K562 (cell line): ENCODE data around the gene ZBTB49. TPM values are rescaled to one million over a fixed set of nuclear protein-coding genes. Genes with fewer than 3 reads are reported as not detected.

Experiments used
- ARNT ChIP-seq, 2 experiments: fragments of 450-650 bp; IDR thresholded peaks; 2 replicates each; pipeline ENCODE4 v1.6.1; 2016; ENCODE audit warnings: mild to moderate bottlenecking in 1 of 2
- EP400 ChIP-seq: fragments of 450-650 bp; IDR thresholded peaks from 2 replicates; pipeline ENCODE4 v1.6.1; 2017; ENCODE audit warnings: antibody characterized with exemption, mild to moderate bottlenecking, moderate library complexity
- ETV5 ChIP-seq: sonication (generic); formaldehyde crosslinking; IDR thresholded peaks from 2 replicates; pipeline ENCODE4 v1.4.0; 2020; ENCODE audit warnings: low read depth, mild to moderate bottlenecking, missing genetic modification reagents
- FOXM1 ChIP-seq, 2 experiments: fragments of 450-650 bp in 1 of 2; sonication (generic) in 1 of 2; formaldehyde crosslinking in 1 of 2; IDR thresholded peaks; 2 replicates each; pipeline versions ENCODE4 v1.6.1 to v1.9.0; 2017 to 2022; ENCODE audit warnings: low read depth in 2 of 2, mild to moderate bottlenecking in 2 of 2, missing genetic modification reagents in 1 of 2, moderate library complexity in 1 of 2
- GATA2 ChIP-seq: sonication (generic); formaldehyde crosslinking; IDR thresholded peaks from 2 replicates; pipeline ENCODE4 v1.4.0; 2020; ENCODE audit warnings: mild to moderate bottlenecking, missing genetic modification reagents
- MYNN ChIP-seq, 2 experiments: sonication (generic); formaldehyde crosslinking in 1 of 2; IDR thresholded peaks; 2 replicates each; pipeline versions ENCODE4 v1.5.0 to v1.6.1; 2016 to 2020; ENCODE audit warnings: antibody characterized with exemption in 1 of 2, missing genetic modification reagents in 1 of 2
- SMARCC2 ChIP-seq: fragments of 450-650 bp; IDR thresholded peaks from 2 replicates; pipeline ENCODE4 v1.6.1; 2017; ENCODE audit warnings: antibody characterized with exemption, moderate library complexity, mild to moderate bottlenecking, low read depth
- SNIP1 ChIP-seq: fragments of 450-650 bp; IDR thresholded peaks from 2 replicates; pipeline ENCODE4 v1.7.1; 2017; ENCODE audit warnings: low read depth, mild to moderate bottlenecking
- SRF ChIP-seq, 2 experiments: fragments of 250-450, 450-650 bp in 1 of 2; sonication (Bioruptor Pico) in 1 of 2; sonication (generic) in 1 of 2; formaldehyde crosslinking; IDR thresholded peaks; 2 replicates each; pipeline versions ENCODE4 v1.5.0 to v1.5.1; 2020 to 2022; ENCODE audit warnings: mild to moderate bottlenecking in 1 of 2, missing genetic modification reagents in 1 of 2
- STAG1 ChIP-seq: sonication (generic); formaldehyde crosslinking; IDR thresholded peaks from 2 replicates; pipeline ENCODE4 v1.5.0; 2020; ENCODE audit warnings: missing genetic modification reagents, borderline replicate concordance
- TEAD1 ChIP-seq, 2 experiments: fragments of 450-650 bp in 1 of 2; sonication (generic) in 1 of 2; formaldehyde crosslinking; IDR thresholded peaks; 2 replicates each; pipeline versions ENCODE4 v1.4.0 to v1.8.0; 2020 to 2022; ENCODE audit warnings: mild to moderate bottlenecking in 2 of 2, missing genetic modification reagents in 1 of 2
- ZC3H11A ChIP-seq: IDR thresholded peaks from 2 replicates; pipeline ENCODE4 v1.6.1; 2012; ENCODE audit warnings: low read depth, low read length, improper control_type of control experiment
- ZNF282 ChIP-seq: sonication (generic); formaldehyde crosslinking; IDR thresholded peaks from 2 replicates; pipeline ENCODE4 v1.8.1; 2023; ENCODE audit warnings: missing genetic modification reagents
- polyA plus RNA-seq, 8 experiments: library from polyadenylated mRNA; depleted of rRNA in 4 of 8; stranded (reverse) in 5 of 8; unstranded in 3 of 8; fragments of >200 nt; fragmentation: Nextera tagmentation in 2 of 8; fragmentation: Illumina TruSeq in 1 of 8; extraction: Ambion mirVana in 2 of 8; extraction: Trizol in 1 of 8; gene quantifications; 2 replicates each; pipeline versions ENCODE4 v1.2.1 to v1.2.3, GENCODE V29; 2011 to 2014; ENCODE audit warnings: inconsistent platforms in 1 of 8, missing spikeins in 1 of 8
- total RNA-seq, 7 experiments: library from RNA; depleted of rRNA in 6 of 7; stranded (reverse); fragments of >200 nt in 6 of 7; fragmentation: Illumina TruSeq in 2 of 7; extraction: Trizol in 2 of 7; gene quantifications; 2 replicates each; pipeline versions ENCODE4 v1.2.1 to v1.2.3, GENCODE V29; 2011 to 2021; ENCODE audit warnings: low replicate concordance in 1 of 7
- TF ChIP-seq, protein P1 (sequence below), 2 experiments: fragments of 450-650 bp in 1 of 2; sonication (generic) in 1 of 2; formaldehyde crosslinking in 1 of 2; IDR thresholded peaks; 2 replicates each; pipeline versions ENCODE4 v1.7.1 to v1.9.0; 2016 to 2022; ENCODE audit warnings: inconsistent platforms in 1 of 2, mild to moderate bottlenecking in 1 of 2, missing genetic modification reagents in 1 of 2
- TF ChIP-seq, protein P2 (sequence below): fragments of 450-650 bp; IDR thresholded peaks from 2 replicates; pipeline ENCODE4 v1.6.1; 2016; ENCODE audit warnings: antibody characterized with exemption

The ZBTB49 gene
- total and polyA plus RNA-seq, 9 of the 15 experiments (the other 6 are each of a cell fraction or from before 2014, with no cell fraction given) = 0.49 to 8.0 (median 4.2) TPM

- TF ChIP-seq, protein P1, sequence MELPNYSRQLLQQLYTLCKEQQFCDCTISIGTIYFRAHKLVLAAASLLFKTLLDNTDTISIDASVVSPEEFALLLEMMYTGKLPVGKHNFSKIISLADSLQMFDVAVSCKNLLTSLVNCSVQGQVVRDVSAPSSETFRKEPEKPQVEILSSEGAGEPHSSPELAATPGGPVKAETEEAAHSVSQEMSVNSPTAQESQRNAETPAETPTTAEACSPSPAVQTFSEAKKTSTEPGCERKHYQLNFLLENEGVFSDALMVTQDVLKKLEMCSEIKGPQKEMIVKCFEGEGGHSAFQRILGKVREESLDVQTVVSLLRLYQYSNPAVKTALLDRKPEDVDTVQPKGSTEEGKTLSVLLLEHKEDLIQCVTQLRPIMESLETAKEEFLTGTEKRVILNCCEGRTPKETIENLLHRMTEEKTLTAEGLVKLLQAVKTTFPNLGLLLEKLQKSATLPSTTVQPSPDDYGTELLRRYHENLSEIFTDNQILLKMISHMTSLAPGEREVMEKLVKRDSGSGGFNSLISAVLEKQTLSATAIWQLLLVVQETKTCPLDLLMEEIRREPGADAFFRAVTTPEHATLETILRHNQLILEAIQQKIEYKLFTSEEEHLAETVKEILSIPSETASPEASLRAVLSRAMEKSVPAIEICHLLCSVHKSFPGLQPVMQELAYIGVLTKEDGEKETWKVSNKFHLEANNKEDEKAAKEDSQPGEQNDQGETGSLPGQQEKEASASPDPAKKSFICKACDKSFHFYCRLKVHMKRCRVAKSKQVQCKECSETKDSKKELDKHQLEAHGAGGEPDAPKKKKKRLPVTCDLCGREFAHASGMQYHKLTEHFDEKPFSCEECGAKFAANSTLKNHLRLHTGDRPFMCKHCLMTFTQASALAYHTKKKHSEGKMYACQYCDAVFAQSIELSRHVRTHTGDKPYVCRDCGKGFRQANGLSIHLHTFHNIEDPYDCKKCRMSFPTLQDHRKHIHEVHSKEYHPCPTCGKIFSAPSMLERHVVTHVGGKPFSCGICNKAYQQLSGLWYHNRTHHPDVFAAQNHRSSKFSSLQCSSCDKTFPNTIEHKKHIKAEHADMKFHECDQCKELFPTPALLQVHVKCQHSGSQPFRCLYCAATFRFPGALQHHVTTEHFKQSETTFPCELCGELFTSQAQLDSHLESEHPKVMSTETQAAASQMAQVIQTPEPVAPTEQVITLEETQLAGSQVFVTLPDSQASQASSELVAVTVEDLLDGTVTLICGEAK (IDR thresholded peaks at IDR 0.05) = 0 out of 2 replicates have a peak, but pooled peaks have one; percentile 32
- TF ChIP-seq, protein P1 (CRISPR knock-in tag; IDR thresholded peaks at IDR 0.05) = no peak
- TF ChIP-seq GATA2 (CRISPR knock-in tag) (peak; percentile 47; the same call in 1 of the 2 replicates), FOXM1 (IDR thresholded peaks at IDR 0.05; ENCODE audit: low read depth) (peak; percentile 43; the same call in 1 of the 2 replicates), FOXM1 (CRISPR knock-in tag; IDR thresholded peaks at IDR 0.05; ENCODE audit: low read depth) (no peak), ZC3H11A (no peak), ZNF282 (CRISPR knock-in tag) (no peak), SNIP1 (0 out of 2 replicates have a peak, but pooled peaks have one; percentile 47), STAG1 (CRISPR knock-in tag) (no peak), ARNT (IDR thresholded peaks at IDR 0.05) (peak in 1 of 2 experiments; percentile 44; a peak in 1 of 4 replicates), ETV5 (CRISPR knock-in tag) (0 out of 2 replicates have a peak, but pooled peaks have one; percentile 52), EP400 (peak; percentile 50), SMARCC2 (peak; percentile 63; the same call in 1 of the 2 replicates), MYNN (IDR thresholded peaks at IDR 0.05) (peak; percentile 98), MYNN (CRISPR knock-in tag; IDR thresholded peaks at IDR 0.05) (no peak), SRF (CRISPR knock-in tag; IDR thresholded peaks at IDR 0.05) (0 out of 4 replicates have a peak, but pooled peaks of 1 of the 2 experiments have one; percentile 37), TEAD1 (CRISPR knock-in tag; IDR thresholded peaks at IDR 0.05) (peak in 1 of 2 experiments; percentile 57; a peak in 2 of 4 replicates)
- TF ChIP-seq, protein P2, sequence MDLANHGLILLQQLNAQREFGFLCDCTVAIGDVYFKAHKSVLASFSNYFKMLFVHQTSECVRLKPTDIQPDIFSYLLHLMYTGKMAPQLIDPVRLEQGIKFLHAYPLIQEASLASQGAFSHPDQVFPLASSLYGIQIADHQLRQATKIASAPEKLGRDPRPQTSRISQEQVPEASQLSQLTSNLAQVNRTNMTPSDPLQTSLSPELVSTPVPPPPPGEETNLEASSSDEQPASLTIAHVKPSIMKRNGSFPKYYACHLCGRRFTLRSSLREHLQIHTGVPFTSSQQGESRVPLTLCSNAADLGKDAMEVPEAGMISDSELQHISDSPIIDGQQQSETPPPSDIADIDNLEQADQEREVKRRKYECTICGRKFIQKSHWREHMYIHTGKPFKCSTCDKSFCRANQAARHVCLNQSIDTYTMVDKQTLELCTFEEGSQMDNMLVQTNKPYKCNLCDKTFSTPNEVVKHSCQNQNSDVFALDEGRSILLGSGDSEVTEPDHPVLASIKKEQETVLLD = peak; percentile 59; the same call in 1 of the 2 replicates
These were observed 33.9 kb downstream of the ZBTB49 start (continued) for GRCh38 chr4:4323705-4324534.
